Large intestine (tissue), 3 donors: Measurements from ENCODE around the gene KCNJ4. TPM values are rescaled to one million over a fixed set of nuclear protein-coding genes. Genes with fewer than 3 reads are reported as not detected.

Experiments
- DNase-seq, 2 donors: peaks; one replicate each; pipeline versions ENCODE4 v3.0.0 to v3.0.0-alpha.2; 2013
- H3K27ac ChIP-seq: one replicate; pipeline ENCODE4 v1.5.1; 2013; ENCODE audit warnings: low read length
- H3K27me3 ChIP-seq: 2 replicates; pipeline ENCODE4 v1.6.1; 2013; ENCODE audit warnings: low read length; ENCODE audit not compliant: control insufficient read depth, insufficient read depth
- H3K36me3 ChIP-seq: 2 replicates; pipeline ENCODE4 v1.6.1; 2013; ENCODE audit warnings: low read length; ENCODE audit not compliant: control insufficient read depth, insufficient read depth
- H3K4me1 ChIP-seq: one replicate; pipeline ENCODE4 v1.6.1; 2013; ENCODE audit warnings: low read length; ENCODE audit not compliant: control insufficient read depth, insufficient read depth
- H3K4me3 ChIP-seq: one replicate; pipeline ENCODE4 v1.5.1; 2013; ENCODE audit warnings: low read length
- H3K9me3 ChIP-seq: one replicate; pipeline ENCODE4 v1.6.1; 2013; ENCODE audit warnings: mild to moderate bottlenecking, low read depth, low read length, moderate library complexity; ENCODE audit not compliant: control insufficient read depth
- WGBS: methylation state at CpG from one replicate; pipeline ENCODE4 v1.1.5; 2013; ENCODE audit warnings: low lambda C conversion rate; ENCODE audit not compliant: insufficient coverage; 5-methylcytosine and 5-hydroxymethylcytosine counted together
- polyA plus RNA-seq: library from polyadenylated mRNA; unstranded; fragments of 120-200 nt; gene quantifications from one replicate; pipeline ENCODE4 v1.2.1, GENCODE V29; 2013

The KCNJ4 gene
- polyA plus RNA-seq, 1 donor, result 2.1 TPM

GRCh38 chr22:38442967-38443627 lies 11.9 kb downstream of the KCNJ4 start:
- no CpG with 5 or more reads among the region's 13 CpGs for WGBS
- H3K4me1 ChIP-seq, result no peaks in the 10 kb centered on the region
- H3K27me3 ChIP-seq, result peaks cover 40% of the 10 kb centered on the region
- no peak overlapping the region for H3K27ac ChIP-seq
- DNase-seq, result no peak
- H3K9me3 ChIP-seq, result no peaks in the 10 kb centered on the region
- no peak overlapping the region for H3K4me3 ChIP-seq
- H3K36me3 ChIP-seq, result no peaks in the 10 kb centered on the region

DNA sequence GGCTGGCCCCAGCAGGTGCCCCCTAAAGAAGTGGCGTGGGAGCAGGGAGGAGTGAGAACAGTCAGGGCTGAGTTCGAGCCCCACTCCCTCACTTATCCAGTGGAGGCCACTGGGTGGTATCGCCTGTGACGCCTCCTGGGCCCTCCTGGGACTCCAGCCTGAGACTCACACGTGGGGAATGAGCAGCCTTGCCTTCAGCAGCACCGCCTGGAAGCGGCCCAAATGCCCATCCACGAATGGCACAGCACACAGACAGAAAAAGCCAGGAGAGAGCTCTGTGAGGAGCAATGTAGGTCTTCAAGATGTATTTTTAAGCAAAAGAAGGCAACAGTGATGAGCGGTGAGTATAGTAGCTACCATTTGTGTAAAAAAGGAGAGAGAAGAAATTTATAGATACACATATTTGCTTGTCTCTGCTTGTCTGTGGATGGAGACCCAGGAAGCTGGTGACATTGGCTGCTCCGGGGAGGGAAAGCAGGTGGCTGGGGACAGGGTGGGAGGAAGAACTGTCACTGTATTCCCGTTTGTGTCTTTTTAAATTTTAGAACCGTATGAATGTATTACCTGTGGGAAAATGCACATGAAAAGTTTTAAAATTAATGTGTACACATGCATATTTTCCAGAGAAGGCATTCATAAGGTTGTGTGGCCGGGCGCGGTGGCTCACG lies 13.2 kb downstream of the KCNJ4 start:
- Histone ChIP-seq H3K27me3 (peaks cover 38% of the 10 kb centered on the region), H3K4me1 (no peaks in the 10 kb centered on the region), H3K36me3 (no peaks in the 10 kb centered on the region), H3K9me3 (no peaks in the 10 kb centered on the region), H3K27ac (no peak overlapping the region), H3K4me3 (no peak overlapping the region)
- 80% methylated on average over 1 of the region's 16 CpGs for WGBS
- DNase-seq, result no peak

DNA sequence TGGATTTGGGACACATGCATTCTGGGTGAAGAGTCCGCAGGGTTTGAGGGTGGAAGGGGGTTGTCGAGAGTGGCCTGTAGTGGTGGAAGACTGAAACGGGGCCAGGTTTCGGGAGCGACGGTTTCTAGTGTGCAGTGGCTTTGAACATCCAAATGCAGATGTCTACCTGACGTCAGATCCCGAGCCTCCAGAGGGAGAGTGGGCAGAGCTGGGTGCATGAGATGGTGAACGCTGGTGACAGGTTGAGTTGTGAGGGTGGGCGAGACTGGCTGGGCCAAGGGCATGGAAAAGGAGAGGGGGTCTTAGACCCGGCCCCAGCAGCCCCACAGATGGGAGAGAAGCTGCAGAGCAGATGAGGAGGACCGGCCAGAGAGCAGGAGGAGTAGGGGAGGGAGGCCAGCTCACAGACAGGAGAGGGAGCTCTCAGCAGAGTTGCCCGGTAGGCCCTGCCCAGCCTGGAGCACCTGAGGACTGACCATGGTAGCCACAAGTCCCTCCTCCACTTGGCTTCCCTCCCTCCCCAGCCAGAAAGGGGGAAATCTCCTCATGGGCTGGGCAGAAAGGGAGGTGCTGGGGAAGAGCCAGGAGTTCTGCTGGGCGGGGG lies 14.2 kb downstream of the KCNJ4 start:
- Histone ChIP-seq H3K36me3 (no peaks in the 10 kb centered on the region), H3K27ac (no peak overlapping the region), H3K9me3 (no peaks in the 10 kb centered on the region), H3K27me3 (peaks cover 38% of the 10 kb centered on the region), H3K4me1 (no peaks in the 10 kb centered on the region), H3K4me3 (no peak overlapping the region)
- no CpG with 5 or more reads among the region's 14 CpGs for WGBS
- no peak for DNase-seq

DNA sequence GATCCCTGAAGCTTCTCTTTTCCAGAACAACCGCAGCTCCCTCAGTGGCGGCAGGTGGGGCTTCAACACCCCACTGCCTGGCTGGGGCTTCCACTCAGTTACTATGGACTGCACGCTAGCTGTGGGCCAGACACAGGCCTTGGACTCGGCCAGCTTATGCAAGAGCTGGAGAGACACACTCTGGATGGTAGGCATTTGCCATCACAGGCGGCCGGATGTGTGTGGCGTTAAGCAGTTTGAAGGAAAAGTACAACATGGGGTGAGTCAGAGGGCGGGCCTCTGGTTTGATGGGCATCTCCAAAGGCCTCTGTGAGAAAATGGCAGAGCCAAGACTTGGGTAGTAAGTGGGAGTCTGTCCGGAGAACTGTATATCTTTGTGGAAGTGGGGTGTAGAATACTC lies 17.6 kb downstream of the KCNJ4 start:
- no peak for DNase-seq
- Histone ChIP-seq H3K27me3 (peaks cover 12% of the 10 kb centered on the region), H3K27ac (no peak overlapping the region), H3K36me3 (no peaks in the 10 kb centered on the region), H3K4me3 (no peak overlapping the region), H3K9me3 (no peaks in the 10 kb centered on the region), H3K4me1 (no peaks in the 10 kb centered on the region)
- no CpG with 5 or more reads among the region's 9 CpGs for WGBS

DNA sequence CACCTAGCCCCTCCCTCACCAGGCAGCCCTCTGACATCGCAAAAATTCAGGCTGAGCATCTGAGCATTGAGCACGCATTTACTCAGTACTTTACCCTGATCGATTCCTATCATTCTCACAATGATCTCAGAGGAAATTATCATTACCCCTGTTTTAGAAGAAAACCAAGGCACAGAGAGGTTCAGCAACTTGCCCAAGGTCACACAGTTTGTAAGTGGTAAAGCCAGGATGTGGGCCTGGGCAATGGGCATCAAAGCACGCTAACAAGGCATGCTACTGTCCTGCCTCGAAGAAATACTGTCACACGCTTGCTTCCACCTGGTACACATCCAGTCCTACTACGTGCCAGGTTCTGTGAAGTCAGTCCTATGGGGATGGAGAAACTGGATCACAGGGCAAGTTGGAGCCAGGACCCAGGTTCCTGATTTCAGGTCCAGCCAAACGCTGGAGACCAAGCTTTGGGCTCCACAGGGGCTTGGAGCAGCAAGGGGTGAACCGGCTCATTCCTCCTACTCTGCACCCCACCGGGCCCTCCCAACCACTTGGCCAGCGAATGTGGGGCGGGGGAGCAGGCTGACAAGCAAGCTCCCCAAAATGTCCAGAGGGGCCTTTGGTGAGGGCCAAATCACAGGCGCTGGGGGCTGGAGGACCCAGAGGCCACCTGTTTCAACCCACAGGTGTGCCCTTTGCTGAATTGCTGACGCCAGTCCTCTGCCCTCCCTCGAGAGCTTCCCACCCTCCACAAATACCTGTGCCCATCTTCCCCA lies 18.2 kb downstream of the KCNJ4 start:
- WGBS, result no CpG with 5 or more reads among the region's 15 CpGs
- Histone ChIP-seq H3K27me3 (peaks cover 12% of the 10 kb centered on the region), H3K36me3 (no peaks in the 10 kb centered on the region), H3K4me1 (no peaks in the 10 kb centered on the region), H3K4me3 (no peak overlapping the region), H3K9me3 (no peaks in the 10 kb centered on the region), H3K27ac (no peak overlapping the region)
- no peak for DNase-seq

- Histone ChIP-seq H3K4me3 (no peak overlapping the region), H3K4me1 (no peaks in the 10 kb centered on the region), H3K36me3 (no peaks in the 10 kb centered on the region), H3K9me3 (no peaks in the 10 kb centered on the region), H3K27me3 (peaks cover 7% of the 10 kb centered on the region), H3K27ac (no peak overlapping the region)
- no peak for DNase-seq
- no CpG with 5 or more reads among the region's 4 CpGs for WGBS
Observed at GRCh38 chr22:38435965-38436364, 19.0 kb downstream of the KCNJ4 start.

DNA sequence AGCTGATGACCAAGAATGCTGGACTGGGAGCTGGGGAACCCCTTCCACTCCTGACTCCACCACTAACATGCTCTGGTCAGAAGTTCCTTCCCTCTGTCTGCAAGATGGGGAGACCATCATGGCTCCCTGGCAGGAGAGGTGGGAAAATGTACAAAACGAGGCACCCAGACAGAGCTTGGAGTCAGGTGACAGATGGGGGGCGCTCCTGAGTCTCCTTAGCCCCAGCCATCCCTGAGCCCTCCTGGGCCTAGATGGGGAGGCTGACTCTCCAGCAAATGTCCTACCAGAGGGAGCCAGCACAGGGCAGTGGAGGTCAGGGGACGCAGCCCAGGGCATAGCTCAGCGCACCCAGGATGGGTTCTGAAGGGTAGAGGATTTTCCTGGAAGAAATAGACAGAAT lies 20.0 kb downstream of the KCNJ4 start:
- H3K4me3 ChIP-seq, result no peak overlapping the region
- H3K36me3 ChIP-seq, result no peaks in the 10 kb centered on the region
- no peaks in the 10 kb centered on the region for H3K9me3 ChIP-seq
- DNase-seq, result no peak
- H3K4me1 ChIP-seq, result no peaks in the 10 kb centered on the region
- no peak overlapping the region for H3K27ac ChIP-seq
- no peaks in the 10 kb centered on the region for H3K27me3 ChIP-seq
- WGBS, result no CpG with 5 or more reads among the region's 4 CpGs

DNA sequence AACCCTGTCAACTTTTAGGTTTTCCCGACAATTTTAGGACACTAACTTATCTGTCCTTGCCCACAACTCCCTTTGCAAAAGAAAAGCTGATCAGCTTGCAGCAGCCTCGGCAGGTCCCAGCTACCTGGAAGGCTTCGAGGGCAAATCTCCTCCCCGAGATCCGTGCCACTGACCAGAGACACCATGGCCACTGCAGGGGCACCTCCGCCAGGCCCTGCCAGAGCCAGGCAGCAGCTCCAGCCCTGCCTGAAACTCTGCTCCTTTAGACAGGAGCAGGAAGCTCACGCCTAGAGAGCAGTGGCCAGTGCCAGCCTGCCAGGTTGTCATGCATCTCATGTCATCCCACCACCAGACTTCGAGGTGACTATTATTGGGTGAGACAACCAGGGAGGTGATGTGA lies 21.1 kb downstream of the KCNJ4 start:
- DNase-seq, result no peak
- no peak overlapping the region for H3K4me3 ChIP-seq
- WGBS, result no CpG with 5 or more reads among the region's 8 CpGs

GRCh38 chr22:38432264-38432663 lies 22.7 kb downstream of the KCNJ4 start:
- Histone ChIP-seq H3K36me3 (no peaks in the 10 kb centered on the region), H3K27ac (no peak overlapping the region), H3K27me3 (no peaks in the 10 kb centered on the region), H3K4me1 (peaks cover 4% of the 10 kb centered on the region), H3K4me3 (no peak overlapping the region), H3K9me3 (peaks cover 5% of the 10 kb centered on the region)
- no peak for DNase-seq
- WGBS, result no CpG with 5 or more reads among the region's 1 CpG

More for the DNA sequence above, 21.1 kb downstream of the KCNJ4 start:
- Histone ChIP-seq H3K27me3 (no peaks in the 10 kb centered on the region), H3K36me3 (no peaks in the 10 kb centered on the region), H3K4me1 (peaks cover 4% of the 10 kb centered on the region), H3K9me3 (no peaks in the 10 kb centered on the region), H3K27ac (no peak overlapping the region)

DNA sequence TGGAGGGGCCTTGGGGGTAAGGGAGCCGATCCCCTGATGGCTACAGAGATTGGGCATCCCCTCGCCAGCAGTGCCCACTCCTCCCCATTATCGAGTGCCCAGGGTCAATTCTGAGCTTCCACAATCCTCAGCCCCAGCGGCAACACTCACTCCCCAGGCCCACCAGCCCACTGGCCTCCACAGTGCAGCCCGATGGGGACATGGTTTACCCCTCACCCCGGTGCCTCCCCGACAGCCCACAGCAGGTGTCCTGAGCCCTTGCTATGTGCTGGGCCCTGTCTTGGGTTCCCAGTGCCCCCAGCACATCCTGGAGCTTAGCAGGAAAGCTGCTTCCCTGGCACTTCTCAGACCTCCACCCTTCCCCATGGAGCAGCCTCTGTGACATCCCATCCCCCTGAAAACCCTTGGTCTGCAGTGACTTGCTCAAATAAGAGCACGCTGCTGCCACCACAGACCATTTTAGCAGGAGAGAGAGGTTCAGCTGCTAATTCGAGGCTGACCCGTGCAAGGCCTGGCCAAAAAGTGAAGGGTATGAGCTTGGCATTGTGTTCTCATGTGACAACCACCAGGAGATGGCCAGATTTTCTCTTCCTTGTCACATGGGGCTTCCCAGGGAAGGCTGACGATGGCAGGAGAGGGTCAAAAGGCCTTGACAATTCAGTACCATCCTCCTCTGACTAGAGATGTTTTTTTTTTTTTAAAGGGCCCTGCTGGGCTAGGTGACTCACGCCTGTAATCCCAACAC lies 23.6 kb downstream of the KCNJ4 start:
- WGBS, result no CpG with 5 or more reads among the region's 12 CpGs
- Histone ChIP-seq H3K4me1 (peaks cover 4% of the 10 kb centered on the region), H3K9me3 (peaks cover 10% of the 10 kb centered on the region), H3K4me3 (no peak overlapping the region), H3K27me3 (no peaks in the 10 kb centered on the region), H3K36me3 (no peaks in the 10 kb centered on the region), H3K27ac (no peak overlapping the region)
- no peak for DNase-seq
